NB4 (cell line): ENCODE measurements around the gene CACNA2D2.

ENCODE experiments used
- DNase-seq: peaks from one replicate; pipeline ENCODE4 v3.0.0; 2010; ENCODE audit warnings: low read depth
- H3K4me3 ChIP-seq: one replicate; pipeline ENCODE4 v1.5.1; 2011; ENCODE audit warnings: mild to moderate bottlenecking, low read depth, low read length, moderate library complexity
- CTCF ChIP-seq: IDR thresholded peaks from one replicate; pipeline ENCODE4 v1.5.1; 2012; ENCODE audit warnings: low read depth, low read length
- MYC ChIP-seq: IDR thresholded peaks from 2 replicates; pipeline ENCODE4 v1.6.1; 2011; ENCODE audit warnings: low read depth, low read length
- POLR2A ChIP-seq: IDR thresholded peaks from 2 replicates; pipeline ENCODE4 v1.6.1; 2011; ENCODE audit warnings: mild to moderate bottlenecking; ENCODE audit not compliant: insufficient read length; ENCODE audit errors: extremely low read depth
- TF ChIP-seq, protein P1 (sequence below): IDR thresholded peaks from 2 replicates; pipeline ENCODE4 v1.6.1; 2011; ENCODE audit warnings: low read depth, low read length

CACNA2D2 gene

GRCh38 chr3:50464569-50464968, 38.9 kb downstream of the CACNA2D2 start:
- DNase-seq: no peak
- no peak overlapping the region for H3K4me3 ChIP-seq
- TF ChIP-seq CTCF (no peak), POLR2A (no peak), MYC (no peak)
- TF ChIP-seq, protein P1, sequence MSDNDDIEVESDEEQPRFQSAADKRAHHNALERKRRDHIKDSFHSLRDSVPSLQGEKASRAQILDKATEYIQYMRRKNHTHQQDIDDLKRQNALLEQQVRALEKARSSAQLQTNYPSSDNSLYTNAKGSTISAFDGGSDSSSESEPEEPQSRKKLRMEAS: no peak

- no peak overlapping the region for H3K4me3 ChIP-seq
- TF ChIP-seq, protein P1: no peak
- no peak for TF ChIP-seq CTCF
- no peak for TF ChIP-seq POLR2A
- TF ChIP-seq MYC: no peak
- no peak for DNase-seq
These were observed 43.6 kb downstream of the CACNA2D2 start for GRCh38 chr3:50459785-50460184.

GRCh38 chr3:50457988-50458387, 45.4 kb downstream of the CACNA2D2 start:
- no peak for TF ChIP-seq CTCF
- TF ChIP-seq POLR2A: no peak
- TF ChIP-seq, protein P1: no peak
- no peak for TF ChIP-seq MYC
- H3K4me3 ChIP-seq: no peak overlapping the region
- no peak for DNase-seq

GRCh38 chr3:50455161-50456018, 48.0 kb downstream of the CACNA2D2 start:
- DNase-seq: no peak
- H3K4me3 ChIP-seq: no peak overlapping the region
- no peak for TF ChIP-seq MYC
- TF ChIP-seq, protein P1: no peak
- TF ChIP-seq CTCF: no peak
- no peak for TF ChIP-seq POLR2A

DNA sequence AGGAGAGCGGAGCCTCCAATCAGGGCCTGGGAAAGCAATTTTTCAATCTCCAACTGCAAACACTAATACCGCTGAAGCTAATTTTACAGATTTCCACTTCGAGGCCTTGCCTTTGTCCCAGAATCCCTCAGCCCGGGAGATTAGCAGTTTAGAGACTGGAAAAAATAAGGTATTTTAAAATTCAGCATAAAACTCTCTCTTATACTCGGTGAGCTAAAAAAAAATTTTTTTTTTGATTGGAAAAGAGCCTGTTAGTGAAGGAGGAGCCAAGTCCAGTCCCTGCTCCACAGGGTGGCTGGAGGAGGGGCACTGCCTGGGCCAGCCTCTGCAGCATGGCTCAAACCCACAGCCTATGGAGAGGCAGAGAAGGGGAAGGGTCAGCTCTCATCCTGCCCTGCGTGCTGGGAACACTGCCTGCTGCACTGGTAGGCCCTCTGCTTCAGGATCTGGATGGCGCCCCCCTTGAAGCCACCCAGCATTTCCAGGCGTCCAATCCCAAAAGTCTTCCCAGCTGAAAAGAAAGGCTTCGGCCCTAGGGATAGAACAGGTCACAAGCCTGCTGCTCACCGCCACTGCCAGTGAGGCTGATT, 48.9 kb downstream of the CACNA2D2 start:
- TF ChIP-seq CTCF (no peak), MYC (no peak), POLR2A (no peak)
- TF ChIP-seq, protein P1: no peak
- no peak for DNase-seq
- H3K4me3 ChIP-seq: no peak overlapping the region
